Measurements from ENCODE around the gene PSMG1.
"Not testable (repeated sequence)": the region's sequence is repeated elsewhere in the genome, so short reads cannot be mapped to it uniquely, and the experiment has no call there.

Gene PSMG1

GRCh38 chr21:39159342-39160063, 23.7 kb downstream of the PSMG1 start:
- DNase-seq (ENCODE audit: low read depth in 2 of 3, low spot score in 1 of 3): no peak

- DNase-seq (ENCODE audit: low read depth in 2 of 3, low spot score in 1 of 3): not testable (repeated sequence)
These were observed 26.0 kb downstream of the PSMG1 start for GRCh38 chr21:39157241-39157640.

- DNase-seq (ENCODE audit: low read depth in 2 of 3, low spot score in 1 of 3): no peak
These were observed 27.2 kb downstream of the PSMG1 start for GRCh38 chr21:39156024-39156423.

GRCh38 chr21:39155578-39155977, 27.7 kb downstream of the PSMG1 start:
- no peak for DNase-seq (ENCODE audit: low read depth in 2 of 3, low spot score in 1 of 3)

GRCh38 chr21:39153842-39154241, 29.4 kb downstream of the PSMG1 start:
- DNase-seq (ENCODE audit: low read depth in 2 of 3, low spot score in 1 of 3): no peak

GRCh38 chr21:39153373-39153772, 29.9 kb downstream of the PSMG1 start:
- no peak for DNase-seq (ENCODE audit: low read depth in 2 of 3, low spot score in 1 of 3)

GRCh38 chr21:39152271-39152670, 31.0 kb downstream of the PSMG1 start:
- DNase-seq (ENCODE audit: low read depth in 2 of 3, low spot score in 1 of 3): no peak

- DNase-seq (ENCODE audit: low read depth in 2 of 3, low spot score in 1 of 3): no peak
These were observed 32.4 kb downstream of the PSMG1 start for GRCh38 chr21:39150877-39151276.

- no peak for DNase-seq (ENCODE audit: low read depth in 2 of 3, low spot score in 1 of 3)
These were observed 32.9 kb downstream of the PSMG1 start for GRCh38 chr21:39150316-39150715.

- no peak for DNase-seq (ENCODE audit: low read depth in 2 of 3, low spot score in 1 of 3)
These were observed 33.4 kb downstream of the PSMG1 start for GRCh38 chr21:39149882-39150281.

- no peak for DNase-seq (ENCODE audit: low read depth in 2 of 3, low spot score in 1 of 3)
These were observed 34.3 kb downstream of the PSMG1 start for GRCh38 chr21:39148975-39149374.

GRCh38 chr21:39144191-39144590, 39.1 kb downstream of the PSMG1 start:
- no peak for DNase-seq (ENCODE audit: low read depth in 2 of 3, low spot score in 1 of 3)

- no peak for DNase-seq (ENCODE audit: low read depth in 2 of 3, low spot score in 1 of 3)
These were observed 40.3 kb downstream of the PSMG1 start for GRCh38 chr21:39142972-39143371.

- no peak for DNase-seq (ENCODE audit: low read depth in 2 of 3, low spot score in 1 of 3)
These were observed 41.7 kb downstream of the PSMG1 start for GRCh38 chr21:39141502-39141901.

- no peak for DNase-seq (ENCODE audit: low read depth in 2 of 3, low spot score in 1 of 3)
These were observed 45.7 kb downstream of the PSMG1 start for GRCh38 chr21:39137248-39138178.

- DNase-seq (ENCODE audit: low read depth in 2 of 3, low spot score in 1 of 3): no peak
These were observed 46.5 kb downstream of the PSMG1 start for GRCh38 chr21:39136711-39137110.

GRCh38 chr21:39136138-39136537, 47.1 kb downstream of the PSMG1 start:
- DNase-seq (ENCODE audit: low read depth in 2 of 3, low spot score in 1 of 3): not testable (repeated sequence)

- DNase-seq (ENCODE audit: low read depth in 2 of 3, low spot score in 1 of 3): no peak
These were observed 48.9 kb downstream of the PSMG1 start for GRCh38 chr21:39134288-39134810.

- no peak for DNase-seq (ENCODE audit: low read depth in 2 of 3, low spot score in 1 of 3)
These were observed 51.0 kb downstream of the PSMG1 start for GRCh38 chr21:39132248-39132647.

- no peak for DNase-seq (ENCODE audit: low read depth in 2 of 3, low spot score in 1 of 3)
These were observed 51.5 kb downstream of the PSMG1 start for GRCh38 chr21:39131791-39132190.

- DNase-seq (ENCODE audit: low read depth in 2 of 3, low spot score in 1 of 3): no peak
These were observed 55.7 kb downstream of the PSMG1 start for GRCh38 chr21:39127506-39127905.

GRCh38 chr21:39126486-39126806, 56.8 kb downstream of the PSMG1 start:
- no peak for DNase-seq (ENCODE audit: low read depth in 2 of 3, low spot score in 1 of 3)
